Hepatocyte (in vitro differentiated cells): ENCODE data around the gene NPHP4.

Experiments
- CTCF ChIP-seq: fragments of 200-600 bp; sonication (generic); IDR thresholded peaks from 2 replicates; pipeline ENCODE4 v1.5.1; 2016; ENCODE audit warnings: antibody characterized with exemption, mild to moderate bottlenecking; ENCODE audit not compliant: poor library complexity
- EZH2 ChIP-seq: fragments of 200-600 bp; sonication (generic); IDR thresholded peaks from 2 replicates; pipeline ENCODE4 v1.6.1; 2016; ENCODE audit warnings: antibody characterized with exemption, mild to moderate bottlenecking, borderline replicate concordance
- EZH2phosphoT487 ChIP-seq: fragments of 200-600 bp; sonication (generic); IDR thresholded peaks from one replicate; pipeline ENCODE4 v1.6.1; 2018; ENCODE audit warnings: antibody characterized with exemption, mild to moderate bottlenecking, low read depth, moderate library complexity; ENCODE audit not compliant: unreplicated experiment, severe bottlenecking

GRCh38 chr1:5991381-5992025, 722 bp downstream of the NPHP4 start:
- TF ChIP-seq CTCF (no peak), EZH2 (no peak), EZH2phosphoT487 (no peak)
